Caco-2 (cell line): ENCODE results near the gene ZNF384. TPM values are rescaled to one million over a fixed set of nuclear protein-coding genes. Genes with fewer than 3 reads are reported as not detected.
"Not testable (repeated sequence)": the region's sequence is repeated elsewhere in the genome, so short reads cannot be mapped to it uniquely, and the experiment has no call there.

Experiments
- BruUV-seq: library from RNA; stranded (reverse); fragments of 400-500 nt; replicated peaks from 2 replicates; lab custom pipeline; 2021; lab: Mats Ljungman, UMichigan
- CTCF ChIA-PET: fragments of 300-600 bp; sonication (Branson Sonifier 250); formaldehyde crosslinking; loops from one replicate; lab custom pipeline; 2022; ENCODE audit warnings: antibody characterized with exemption; lab: Charles Lee
- POLR2A ChIA-PET: fragments of 300-600 bp; sonication (Branson Sonifier 250); formaldehyde crosslinking; loops from one replicate; lab custom pipeline; 2022; ENCODE audit warnings: antibody characterized with exemption; lab: Charles Lee
- DNase-seq, 2 experiments: peaks; one replicate each; pipeline versions ENCODE4 v3.0.0 to v3.0.0-alpha.2; 2020 to 2022
- H3K27me3 ChIP-seq: replicated peaks from 2 replicates; pipeline ENCODE4 v1.6.0; 2011; ENCODE audit warnings: low read length; ENCODE audit not compliant: control insufficient read depth, insufficient read depth
- H3K36me3 ChIP-seq: 2 replicates; pipeline ENCODE4 v1.5.1; 2011; ENCODE audit warnings: low read length; ENCODE audit not compliant: control insufficient read depth, insufficient read depth
- H3K4me1 ChIP-seq: fragments of 250-450 bp; sonication (Bioruptor Pico); 2 replicates; pipeline ENCODE4 v1.5.1; 2020; ENCODE audit warnings: mild to moderate bottlenecking
- H3K4me3 ChIP-seq: 2 replicates; pipeline ENCODE4 v1.5.1; 2011; ENCODE audit warnings: low read depth, mild to moderate bottlenecking, control low read depth, low read length
- H3K9me3 ChIP-seq: fragments of 250-450 bp; sonication (Bioruptor Pico); 2 replicates; pipeline ENCODE4 v1.5.1; 2020; ENCODE audit warnings: mild to moderate bottlenecking, moderate library complexity
- H3K27ac Mint-ChIP-seq: one replicate; pipeline ENCODE4 v1.8.0; 2022; ENCODE audit warnings: mixed read lengths; ENCODE audit not compliant: unreplicated experiment
- H3K27me3 Mint-ChIP-seq: one replicate; pipeline ENCODE4 v1.8.0; 2022; ENCODE audit warnings: mixed read lengths; ENCODE audit not compliant: insufficient read depth, unreplicated experiment
- H3K36me3 Mint-ChIP-seq: one replicate; pipeline ENCODE4 v1.8.0; 2022; ENCODE audit warnings: mild to moderate bottlenecking, mixed read lengths; ENCODE audit not compliant: insufficient read depth, unreplicated experiment
- H3K4me1 Mint-ChIP-seq: one replicate; pipeline ENCODE4 v1.8.0; 2022; ENCODE audit warnings: low read depth, mixed read lengths; ENCODE audit not compliant: unreplicated experiment
- H3K4me3 Mint-ChIP-seq: one replicate; pipeline ENCODE4 v1.8.0; 2022; ENCODE audit warnings: mild to moderate bottlenecking, moderate library complexity, mixed read lengths; ENCODE audit not compliant: unreplicated experiment
- H3K9me3 Mint-ChIP-seq: one replicate; pipeline ENCODE4 v1.8.0; 2022; ENCODE audit warnings: mixed read lengths; ENCODE audit not compliant: unreplicated experiment
- CTCF ChIP-seq, 2 experiments: fragments of 200-600 bp in 1 of 2; IDR thresholded peaks; 1 replicate in 1 of 2; 2 replicates in 1 of 2; pipeline versions ENCODE4 v1.5.1 to v1.8.0; 2011 to 2022; ENCODE audit warnings: antibody characterized with exemption in 1 of 2, control low read depth in 1 of 2, inconsistent platforms in 1 of 2, low read depth in 1 of 2, low read length in 1 of 2, mild to moderate bottlenecking in 1 of 2, moderate library complexity in 1 of 2; ENCODE audit not compliant: insufficient read depth in 1 of 2, severe bottlenecking in 1 of 2, unreplicated experiment in 1 of 2
- intact Hi-C: fragments of 100-400 bp; cut with micrococcal nuclease; formaldehyde crosslinking; loops from one replicate; pipeline ENCODE4 v1.10.0; 2022; ENCODE audit not compliant: unreplicated experiment
- total RNA-seq: library from RNA; stranded (reverse); gene quantifications from 2 replicates; pipeline ENCODE4 v1.2.3, GENCODE V29; 2022

ZNF384 gene
- total RNA-seq, 1 experiment from 2014 or later, result 127 TPM

GRCh38 chr12:6708960-6709394, 19.8 kb upstream of the ZNF384 start:
- peaks cover 4% of the 10 kb centered on the region for H3K27me3 Mint-ChIP-seq
- Histone ChIP-seq H3K9me3 (no peaks in the 10 kb centered on the region), H3K27me3 (no peaks in the 10 kb centered on the region), H3K4me3 (no peak overlapping the region), H3K4me1 (no peaks in the 10 kb centered on the region), H3K36me3 (no peaks in the 10 kb centered on the region)
- CTCF ChIA-PET, result no interaction called here
- H3K36me3 Mint-ChIP-seq, result peaks cover 7% of the 10 kb centered on the region
- no peak for DNase-seq
- no peak overlapping the region for H3K27ac Mint-ChIP-seq
- BruUV-seq, result no TSS peak
- no peaks in the 10 kb centered on the region for H3K4me1 Mint-ChIP-seq
- intact Hi-C loops, result no loop called here
- H3K4me3 Mint-ChIP-seq, result no peak overlapping the region
- no peak for TF ChIP-seq CTCF (IDR thresholded peaks at IDR 0.05; ENCODE audit: insufficient read depth in 1 of 2, low read depth in 1 of 2, low read length in 1 of 2, severe bottlenecking in 1 of 2, unreplicated experiment in 1 of 2)
- POLR2A ChIA-PET, result no interaction called here
- H3K9me3 Mint-ChIP-seq, result no peaks in the 10 kb centered on the region

- intact Hi-C loops, result not testable (repeated sequence)
These were observed 19.2 kb upstream of the ZNF384 start for GRCh38 chr12:6708351-6708750.

GRCh38 chr12:6703631-6704030, 14.5 kb upstream of the ZNF384 start:
- POLR2A ChIA-PET, result no interaction called here
- Mint-ChIP-seq H3K27ac (no peak overlapping the region), H3K4me3 (no peak overlapping the region), H3K36me3 (peaks cover 8% of the 10 kb centered on the region), H3K27me3 (peaks cover 36% of the 10 kb centered on the region), H3K9me3 (no peaks in the 10 kb centered on the region), H3K4me1 (peaks cover 10% of the 10 kb centered on the region)
- no peaks in the 10 kb centered on the region for H3K36me3 ChIP-seq
- H3K4me1 ChIP-seq, result peaks cover 5% of the 10 kb centered on the region
- H3K4me3 ChIP-seq, result no peak overlapping the region
- peak; percentile 70 to 77 for DNase-seq
- TF ChIP-seq CTCF (IDR thresholded peaks at IDR 0.05; ENCODE audit: insufficient read depth in 1 of 2, low read depth in 1 of 2, low read length in 1 of 2, severe bottlenecking in 1 of 2, unreplicated experiment in 1 of 2), result peak; percentile 10 to 38
- no TSS peak for BruUV-seq
- H3K9me3 ChIP-seq, result no peaks in the 10 kb centered on the region
- CTCF ChIA-PET, result interaction anchor here (1.6 kb wide), 1 partner anchor 15 kb away, joined by 6 read pairs; the partner anchor contains the start of gene ZNF384
- H3K27me3 ChIP-seq, result peaks cover 5% of the 10 kb centered on the region
- intact Hi-C loops, result no loop called here

More at GRCh38 chr12:6708351-6708750, 19.2 kb upstream of the ZNF384 start:
- POLR2A ChIA-PET, H3K9me3 Mint-ChIP-seq, H3K27ac Mint-ChIP-seq, H3K4me3 ChIP-seq, BruUV-seq, H3K27me3 ChIP-seq, H3K9me3 ChIP-seq, H3K27me3 Mint-ChIP-seq, H3K36me3 Mint-ChIP-seq, DNase-seq, H3K36me3 ChIP-seq, H3K4me1 Mint-ChIP-seq, H3K4me1 ChIP-seq, H3K4me3 Mint-ChIP-seq, CTCF ChIA-PET: not testable (repeated sequence)
